OCI-LY3 (cell line): ENCODE results near the gene FUT8.

Experiments used
- H2AFZ ChIP-seq: fragments of 200-600, 300-600 bp; shearing (Covaris generic); 2 replicates; pipeline ENCODE4 v1.6.0; 2014; ENCODE audit warnings: antibody characterized with exemption, low read depth, low read length
- H3K27ac ChIP-seq: fragments of 200-600, 300-600 bp; sonication (generic); 2 replicates; pipeline ENCODE4 v1.5.1; 2014; ENCODE audit warnings: mild to moderate bottlenecking, low read length, moderate library complexity, mixed read lengths
- H3K27me3 ChIP-seq: fragments of 200-600, 300-600 bp; sonication (generic); 2 replicates; pipeline ENCODE4 v1.6.1; 2014; ENCODE audit warnings: low read depth, low read length, mixed read lengths
- H3K36me3 ChIP-seq: fragments of 200-600, 300-600 bp; sonication (generic); replicated peaks from 2 replicates; pipeline ENCODE3; 2014; ENCODE audit warnings: low read depth, low read length, mixed read lengths
- H3K4me1 ChIP-seq: fragments of 300-600, 200-600 bp; sonication (generic); 2 replicates; pipeline ENCODE4 v1.6.1; 2014; ENCODE audit warnings: low read length, mixed read lengths
- H3K4me2 ChIP-seq: fragments of 200-600, 300-600 bp; sonication (generic); 2 replicates; pipeline ENCODE4 v1.6.1; 2014; ENCODE audit warnings: low read length, mixed read lengths
- H3K4me3 ChIP-seq: fragments of 300-600, 200-600 bp; sonication (generic); 2 replicates; pipeline ENCODE4 v1.5.1; 2014; ENCODE audit warnings: antibody characterized with exemption, mild to moderate bottlenecking, low read length, moderate library complexity
- H3K79me2 ChIP-seq: fragments of 300-600, 200-600 bp; shearing (Covaris generic); 2 replicates; pipeline ENCODE4 v1.6.1; 2014; ENCODE audit warnings: mild to moderate bottlenecking, low read length, mixed read lengths
- H3K9ac ChIP-seq: fragments of 300-600, 200-600 bp; shearing (Covaris generic); 2 replicates; pipeline ENCODE4 v1.6.0; 2014; ENCODE audit warnings: mild to moderate bottlenecking, low read length, moderate library complexity
- H3K9me3 ChIP-seq: fragments of 200-600, 300-600 bp; shearing (Covaris generic); 2 replicates; pipeline ENCODE4 v1.6.1; 2014; ENCODE audit warnings: low read length, mixed read lengths; ENCODE audit not compliant: insufficient read depth
- H4K20me1 ChIP-seq: fragments of 200-600, 300-600 bp; sonication (generic); 2 replicates; pipeline ENCODE4 v1.6.1; 2016; ENCODE audit warnings: low read length, mixed read lengths; ENCODE audit not compliant: insufficient read depth
- CTCF ChIP-seq: fragments of 200-600, 300-600 bp; sonication (generic); IDR thresholded peaks from 2 replicates; pipeline ENCODE4 v1.5.1; 2014; ENCODE audit warnings: antibody characterized with exemption, low read length, low read depth
- EZH2phosphoT487 ChIP-seq: fragments of 200-600 bp; shearing (Covaris generic); IDR thresholded peaks from 2 replicates; pipeline ENCODE4 v1.6.1; 2018; ENCODE audit warnings: antibody characterized with exemption, mixed run types, low read depth

FUT8 gene

GRCh38 chr14:65449647-65450046, 37.1 kb downstream of the FUT8 start:
- H3K4me2 ChIP-seq, result no peak overlapping the region
- peaks cover 13% of the 10 kb centered on the region for H3K9me3 ChIP-seq
- H3K4me3 ChIP-seq, result no peak overlapping the region
- H2AFZ ChIP-seq, result no peak overlapping the region
- H3K4me1 ChIP-seq, result peaks cover 5% of the 10 kb centered on the region; the same call in 1 of the 2 replicates
- H3K27me3 ChIP-seq, result no peaks in the 10 kb centered on the region
- TF ChIP-seq EZH2phosphoT487, result no peak
- TF ChIP-seq CTCF, result no peak
- no peaks in the 10 kb centered on the region for H3K79me2 ChIP-seq
- H3K9ac ChIP-seq, result no peak overlapping the region
- peaks cover 18% of the 10 kb centered on the region for H3K36me3 ChIP-seq
- no peaks in the 10 kb centered on the region for H4K20me1 ChIP-seq
- H3K27ac ChIP-seq, result no peak overlapping the region

- Histone ChIP-seq H3K27ac (no peak overlapping the region), H2AFZ (no peak overlapping the region), H3K79me2 (no peaks in the 10 kb centered on the region), H3K9ac (no peak overlapping the region), H3K9me3 (peaks cover 27% of the 10 kb centered on the region), H3K4me2 (no peak overlapping the region), H3K4me1 (peaks cover 15% of the 10 kb centered on the region), H4K20me1 (no peaks in the 10 kb centered on the region), H3K36me3 (peaks cover 36% of the 10 kb centered on the region), H3K27me3 (no peaks in the 10 kb centered on the region), H3K4me3 (no peak overlapping the region)
- TF ChIP-seq EZH2phosphoT487, result no peak
- TF ChIP-seq CTCF, result no peak
These were observed 41.4 kb downstream of the FUT8 start for GRCh38 chr14:65453807-65454480.

DNA sequence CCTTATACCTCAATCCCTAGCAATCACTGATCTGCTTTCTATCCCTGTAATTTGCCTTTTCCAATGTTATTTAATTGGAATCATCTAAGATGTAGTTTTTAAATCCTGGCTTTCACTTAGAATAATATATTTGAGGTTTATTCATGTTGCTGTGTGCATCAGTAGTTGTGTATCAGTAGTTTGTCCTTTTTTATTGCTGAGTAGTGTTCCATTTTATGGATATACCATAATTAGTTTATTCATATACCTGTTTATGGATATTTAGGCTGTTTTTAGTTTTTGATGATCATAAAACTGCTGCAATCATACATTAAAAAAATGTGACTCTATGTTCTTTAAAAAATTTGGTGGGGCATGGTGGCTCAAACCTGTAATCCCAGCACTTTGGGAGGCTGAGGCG, 43.7 kb downstream of the FUT8 start:
- no peak overlapping the region for H3K9ac ChIP-seq
- no peaks in the 10 kb centered on the region for H4K20me1 ChIP-seq
- H3K4me1 ChIP-seq, result peaks cover 32% of the 10 kb centered on the region
- H2AFZ ChIP-seq, result no peak overlapping the region
- peak overlapping the region; percentile 84; the same call in 1 of the 2 replicates for H3K27ac ChIP-seq
- peaks cover 24% of the 10 kb centered on the region for H3K9me3 ChIP-seq
- peaks cover 42% of the 10 kb centered on the region for H3K36me3 ChIP-seq
- no peaks in the 10 kb centered on the region for H3K79me2 ChIP-seq
- no peaks in the 10 kb centered on the region for H3K27me3 ChIP-seq
- TF ChIP-seq EZH2phosphoT487 (no peak), CTCF (no peak)
- H3K4me3 ChIP-seq, result no peak overlapping the region
- no peak overlapping the region for H3K4me2 ChIP-seq

- Histone ChIP-seq H3K4me1 (peaks cover 56% of the 10 kb centered on the region), H3K4me2 (peak overlapping the region; percentile 65), H3K27ac (peak overlapping the region; percentile 94), H3K79me2 (no peaks in the 10 kb centered on the region), H3K9me3 (peaks cover 3% of the 10 kb centered on the region; the same call in 1 of the 2 replicates), H3K9ac (peak overlapping the region; percentile 57), H3K4me3 (peak overlapping the region; percentile 50), H3K27me3 (no peaks in the 10 kb centered on the region; the same call in 1 of the 2 replicates), H2AFZ (0 out of 2 replicates have a peak overlapping the region, but pooled peaks have one; percentile 8), H4K20me1 (no peaks in the 10 kb centered on the region), H3K36me3 (peaks cover 14% of the 10 kb centered on the region)
- TF ChIP-seq EZH2phosphoT487 (no peak), CTCF (no peak)
These were observed 49.2 kb downstream of the FUT8 start for GRCh38 chr14:65461730-65462129.
